H9 (cell line): ENCODE data around the gene SGF29. TPM values are rescaled to one million over a fixed set of nuclear protein-coding genes. Genes with fewer than 3 reads are reported as not detected.
"Not testable (repeated sequence)": the region's sequence is repeated elsewhere in the genome, so short reads cannot be mapped to it uniquely, and the experiment has no call there.

Source experiments
- DNase-seq: peaks from one replicate; pipeline ENCODE4 v3.0.0-alpha.2; 2017
- H2AFZ ChIP-seq: one replicate; pipeline ENCODE4 v1.6.1; 2013; ENCODE audit warnings: mild to moderate bottlenecking, low read length, control low read depth, moderate library complexity
- H2AK5ac ChIP-seq: 2 replicates; pipeline ENCODE4 v1.6.1; 2013; ENCODE audit warnings: low read length, control low read depth, mixed read lengths; ENCODE audit not compliant: insufficient read length
- H2BK120ac ChIP-seq: one replicate; pipeline ENCODE4 v1.6.1; 2013; ENCODE audit warnings: low read depth, mild to moderate bottlenecking, low read length, control low read depth, inconsistent platforms; ENCODE audit not compliant: poor library complexity, severe bottlenecking
- H2BK12ac ChIP-seq: 2 replicates; pipeline ENCODE4 v1.6.1; 2013; ENCODE audit warnings: low read length, control low read depth, mixed read lengths, low read depth; ENCODE audit not compliant: insufficient read length
- H2BK15ac ChIP-seq: 2 replicates; pipeline ENCODE4 v1.6.1; 2013; ENCODE audit warnings: low read depth, low read length, control low read depth
- H2BK20ac ChIP-seq: one replicate; pipeline ENCODE4 v1.6.1; 2013; ENCODE audit warnings: low read depth, mild to moderate bottlenecking, low read length, control low read depth, inconsistent platforms; ENCODE audit not compliant: poor library complexity, severe bottlenecking
- H2BK5ac ChIP-seq: 2 replicates; pipeline ENCODE4 v1.6.1; 2013; ENCODE audit warnings: low read length, control low read depth, mixed read lengths; ENCODE audit not compliant: insufficient read length
- H3K14ac ChIP-seq: 2 replicates; pipeline ENCODE4 v1.6.1; 2013; ENCODE audit warnings: low read length, control low read depth; ENCODE audit not compliant: insufficient read depth
- H3K18ac ChIP-seq: 2 replicates; pipeline ENCODE4 v1.6.1; 2013; ENCODE audit warnings: low read depth, mild to moderate bottlenecking, mixed read lengths, low read length, control low read depth; ENCODE audit not compliant: insufficient read length
- H3K23ac ChIP-seq: 2 replicates; pipeline ENCODE4 v1.6.1; 2013; ENCODE audit warnings: low read length, control low read depth, mixed read lengths, low read depth; ENCODE audit not compliant: insufficient read length
- H3K23me2 ChIP-seq: 2 replicates; pipeline ENCODE4 v1.6.1; 2013; ENCODE audit warnings: low read depth, mild to moderate bottlenecking, mixed read lengths, low read length, control low read depth; ENCODE audit not compliant: insufficient read length, poor library complexity, severe bottlenecking
- H3K27ac ChIP-seq: 2 replicates; pipeline ENCODE4 v1.5.1; 2013; ENCODE audit warnings: low read length, control low read depth, mixed read lengths, low read depth; ENCODE audit not compliant: insufficient read length
- H3K27me3 ChIP-seq: 2 replicates; pipeline ENCODE4 v1.6.1; 2013; ENCODE audit warnings: low read length, control low read depth, inconsistent platforms; ENCODE audit not compliant: insufficient read depth
- H3K4ac ChIP-seq: 2 replicates; pipeline ENCODE4 v1.6.1; 2013; ENCODE audit warnings: low read depth, mild to moderate bottlenecking, control low read depth, inconsistent platforms, low read length, moderate library complexity
- H3K4me1 ChIP-seq: 2 replicates; pipeline ENCODE4 v1.6.1; 2013; ENCODE audit warnings: low read length, control low read depth, inconsistent platforms; ENCODE audit not compliant: insufficient read depth
- H3K4me2 ChIP-seq: 2 replicates; pipeline ENCODE4 v1.6.1; 2013; ENCODE audit warnings: low read length, control low read depth, mixed read lengths; ENCODE audit not compliant: insufficient read length, insufficient read depth
- H3K56ac ChIP-seq: 2 replicates; pipeline ENCODE4 v1.6.1; 2013; ENCODE audit warnings: low read depth, mild to moderate bottlenecking, mixed read lengths, low read length, control low read depth; ENCODE audit not compliant: insufficient read length
- H3K79me1 ChIP-seq: 2 replicates; pipeline ENCODE4 v1.6.1; 2013; ENCODE audit warnings: low read depth, mild to moderate bottlenecking, moderate library complexity, low read length, control low read depth, inconsistent platforms; ENCODE audit not compliant: insufficient read depth, poor library complexity, severe bottlenecking
- H3K79me2 ChIP-seq: 2 replicates; pipeline ENCODE4 v1.6.1; 2013; ENCODE audit warnings: low read length, control low read depth, inconsistent platforms; ENCODE audit not compliant: insufficient read depth
- H3K9ac ChIP-seq: 2 replicates; pipeline ENCODE4 v1.6.1; 2013; ENCODE audit warnings: low read length, control low read depth, mixed read lengths; ENCODE audit not compliant: insufficient read length; ENCODE audit errors: extremely low read depth
- H3K9me3 ChIP-seq: one replicate; pipeline ENCODE4 v1.6.1; 2013; ENCODE audit warnings: low read depth, low read length, inconsistent platforms; ENCODE audit not compliant: control insufficient read depth
- H3T11ph ChIP-seq: one replicate; pipeline ENCODE4 v1.6.1; 2013; ENCODE audit warnings: mild to moderate bottlenecking, low read length, control low read depth, inconsistent platforms
- H4K20me1 ChIP-seq: one replicate; pipeline ENCODE4 v1.6.1; 2013; ENCODE audit not compliant: control insufficient read depth, insufficient read length, insufficient read depth
- H4K5ac ChIP-seq: 2 replicates; pipeline ENCODE4 v1.6.1; 2013; ENCODE audit warnings: low read depth, mild to moderate bottlenecking, mixed read lengths, low read length, control low read depth; ENCODE audit not compliant: insufficient read length
- H4K8ac ChIP-seq: replicated peaks from 2 replicates; pipeline ENCODE4 v1.6.1; 2013; ENCODE audit warnings: low read length, control low read depth, mixed read lengths, low read depth; ENCODE audit not compliant: insufficient read length
- H4K91ac ChIP-seq: 2 replicates; pipeline ENCODE4 v1.6.1; 2013; ENCODE audit warnings: low read depth, mild to moderate bottlenecking, moderate library complexity, mixed read lengths, low read length, control low read depth; ENCODE audit not compliant: insufficient read length
- H3K27ac Mint-ChIP-seq, 3 experiments: 2 replicates in 2 of 3; 3 replicates in 1 of 3; pipeline ENCODE4 v1.8.0; 2020 to 2021; ENCODE audit warnings: mixed read lengths in 3 of 3, mild to moderate bottlenecking in 1 of 3, moderate library complexity in 1 of 3
- H3K27me3 Mint-ChIP-seq: 2 replicates; pipeline ENCODE4 v1.8.0; 2021; ENCODE audit warnings: low read depth, mild to moderate bottlenecking, moderate library complexity, mixed read lengths
- H3K36me3 Mint-ChIP-seq, 3 experiments: 2 replicates in 2 of 3; 3 replicates in 1 of 3; pipeline ENCODE4 v1.8.0; 2020 to 2021; ENCODE audit warnings: low read depth in 3 of 3, mixed read lengths in 3 of 3; ENCODE audit not compliant: insufficient read depth in 1 of 3
- H3K4me1 Mint-ChIP-seq, 2 experiments: 2 replicates each; pipeline ENCODE4 v1.8.0; 2020; ENCODE audit warnings: mixed read lengths in 2 of 2
- H3K4me3 Mint-ChIP-seq, 2 experiments: 2 replicates in 1 of 2; 3 replicates in 1 of 2; pipeline ENCODE4 v1.8.0; 2020 to 2021; ENCODE audit warnings: mild to moderate bottlenecking in 2 of 2, mixed read lengths in 2 of 2, moderate library complexity in 1 of 2
- H3K9me3 Mint-ChIP-seq, 2 experiments: 2 replicates in 1 of 2; 3 replicates in 1 of 2; pipeline ENCODE4 v1.8.0; 2020; ENCODE audit warnings: mild to moderate bottlenecking in 2 of 2, mixed read lengths in 2 of 2, moderate library complexity in 1 of 2
- CTCF ChIP-seq: fragments of 200-600 bp; sonication (generic); conservative IDR thresholded peaks from 3 replicates; pipeline ENCODE4 v1.8.0; 2021; ENCODE audit warnings: antibody characterized with exemption, mild to moderate bottlenecking
- WGBS: extraction: QIAGEN DNeasy Blood & Tissue Kit; methylation state at CpG from one replicate; pipeline ENCODE4 v1.1.7; 2013; ENCODE audit warnings: missing lambda C conversion rate, low lambda C conversion rate, mixed read lengths; ENCODE audit not compliant: insufficient read length; ENCODE audit errors: extremely low coverage; 5-methylcytosine and 5-hydroxymethylcytosine counted together
- total RNA-seq: library from RNA; stranded (reverse); gene quantifications from 2 replicates; pipeline ENCODE4 v1.2.1, GENCODE V29; 2021

Gene SGF29
- total RNA-seq, 1 experiment from 2014 or later = 24.8 TPM

GRCh38 chr16:28607116-28607623 lies 53.5 kb downstream of the SGF29 start:
- Histone ChIP-seq H2BK15ac (no peak overlapping the region), H4K91ac (no peak overlapping the region), H3K18ac (no peak overlapping the region), H3K4ac (no peak overlapping the region), H3K4me2 (no peak overlapping the region), H3K23me2 (no peaks in the 10 kb centered on the region), H3K79me2 (no peaks in the 10 kb centered on the region), H3K79me1 (no peaks in the 10 kb centered on the region), H3T11ph (no peak overlapping the region), H2BK12ac (no peak overlapping the region), H2AFZ (no peak overlapping the region), H4K5ac (no peak overlapping the region), H3K27me3 (no peaks in the 10 kb centered on the region), H2BK120ac (no peak overlapping the region), H3K4me1 (no peaks in the 10 kb centered on the region), H3K14ac (no peak overlapping the region), H4K20me1 (no peaks in the 10 kb centered on the region), H3K9me3 (no peaks in the 10 kb centered on the region), H2AK5ac (no peak overlapping the region), H3K27ac (no peak overlapping the region), H3K9ac (no peak overlapping the region), H2BK20ac (no peak overlapping the region), H3K23ac (no peak overlapping the region), H2BK5ac (no peak overlapping the region), H3K56ac (no peak overlapping the region), H4K8ac (no peak overlapping the region)
- H3K4me3 Mint-ChIP-seq = no peak overlapping the region; a peak in 1 of 5 replicates
- H3K4me1 Mint-ChIP-seq = peaks cover 17 to 22% of the 10 kb centered on the region in 2 experiments
- no peaks in the 10 kb centered on the region for H3K27me3 Mint-ChIP-seq
- TF ChIP-seq CTCF = no peak
- no peak for DNase-seq
- no peaks in the 10 kb centered on the region for H3K36me3 Mint-ChIP-seq
- no CpG with 5 or more reads among the region's 9 CpGs for WGBS
- H3K27ac Mint-ChIP-seq = no peak overlapping the region
- H3K9me3 Mint-ChIP-seq = no peaks in the 10 kb centered on the region

DNA sequence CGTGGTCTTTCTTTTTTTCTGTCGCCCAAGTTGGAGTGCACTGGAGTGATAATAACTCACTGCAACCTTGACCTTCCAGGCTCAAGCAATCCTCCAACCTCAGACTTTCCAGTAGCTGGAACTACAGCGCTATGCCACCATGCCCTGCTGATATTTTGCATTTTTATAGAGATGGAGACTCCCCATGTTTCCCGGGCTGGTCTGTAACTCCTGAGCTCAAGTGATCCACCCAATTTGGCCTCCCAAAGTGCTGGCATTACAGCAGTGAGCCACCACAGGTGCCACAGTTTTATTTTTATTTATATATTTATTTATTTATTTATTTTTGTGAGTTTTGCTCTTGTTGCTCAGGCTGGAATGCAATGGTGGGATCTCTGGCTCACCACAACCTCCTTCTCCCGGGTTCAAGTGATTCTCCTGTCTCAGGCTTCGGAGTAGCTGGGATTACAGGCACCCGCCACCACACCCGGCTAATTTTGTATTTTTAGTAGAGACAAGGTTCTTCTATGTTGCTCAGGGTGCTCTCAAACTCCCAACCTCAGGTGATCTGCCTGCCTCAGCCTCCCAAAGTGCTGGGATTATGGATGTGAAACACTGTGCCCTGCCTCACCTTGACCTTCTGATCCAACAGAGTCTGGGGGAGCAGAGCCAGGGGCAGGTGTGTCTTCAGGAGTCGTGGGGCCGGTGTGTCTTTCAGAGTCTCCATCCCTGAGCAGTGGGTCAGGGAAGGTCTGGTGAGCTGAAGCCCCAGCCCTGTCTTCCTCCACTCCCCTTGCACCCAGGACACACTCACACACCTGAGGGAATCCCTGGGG lies 54.2 kb downstream of the SGF29 start:
- not testable (repeated sequence) for H2BK20ac ChIP-seq, H3K56ac ChIP-seq, H3K14ac ChIP-seq, H4K20me1 ChIP-seq, H3K27ac Mint-ChIP-seq, H3K9me3 ChIP-seq, H2AK5ac ChIP-seq, H3K27me3 Mint-ChIP-seq, H4K8ac ChIP-seq, H2BK12ac ChIP-seq, H2AFZ ChIP-seq, H3K9me3 Mint-ChIP-seq, H3K4me2 ChIP-seq, H3K79me2 ChIP-seq, H3K4ac ChIP-seq, H4K91ac ChIP-seq, H3K79me1 ChIP-seq, H3K23ac ChIP-seq, H4K5ac ChIP-seq, H2BK120ac ChIP-seq, H2BK5ac ChIP-seq, H3T11ph ChIP-seq, DNase-seq, H2BK15ac ChIP-seq, H3K4me1 ChIP-seq, H3K27ac ChIP-seq, H3K23me2 ChIP-seq, H3K18ac ChIP-seq, H3K9ac ChIP-seq, H3K36me3 Mint-ChIP-seq, H3K4me3 Mint-ChIP-seq, H3K27me3 ChIP-seq
- no CpG with 5 or more reads among the region's 10 CpGs for WGBS
- peaks cover 17 to 22% of the 10 kb centered on the region in 2 experiments for H3K4me1 Mint-ChIP-seq
